ENCODE measurements around the gene OR2T6.
"Not testable (repeated sequence)": the region's sequence is repeated elsewhere in the genome, so short reads cannot be mapped to it uniquely, and the experiment has no call there.

- not testable (repeated sequence) for TF ChIP-seq CTCF, POLR2A (IDR thresholded peaks at IDR 0.05)
These were observed 63.1 kb downstream of the OR2T6 start for GRCh38 chr1:248438668-248439067.

All from esophagus squamous epithelium (tissue), 4 donors.